ENCODE measurements around the gene LRRC3B. TPM values are rescaled to one million over a fixed set of nuclear protein-coding genes. Genes with fewer than 3 reads are reported as not detected.

LRRC3B gene
- total and polyA plus RNA-seq, 2 donors (not counting 3 experiments of a cell fraction or from before 2014, with no cell fraction given) = not detected

DNA sequence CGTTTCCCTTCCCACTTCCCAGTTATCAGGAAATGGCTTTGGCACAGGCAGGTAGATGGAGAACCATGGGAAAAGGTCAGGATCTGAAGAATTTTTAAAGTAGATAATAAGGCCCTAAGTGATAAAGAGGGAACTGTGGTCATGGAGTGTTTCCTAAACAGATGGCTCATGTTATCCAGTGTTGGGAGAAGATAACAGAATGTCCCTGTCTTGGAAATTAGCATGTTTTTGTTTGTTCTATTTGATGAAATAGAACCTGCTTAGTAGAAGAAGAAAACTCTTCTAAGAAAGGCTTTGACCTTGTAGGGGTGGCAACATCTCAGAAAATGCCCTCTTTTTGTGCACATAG is 8.8 kb downstream of the LRRC3B start:
- Histone ChIP-seq H3K9me1 (replicated peaks; ENCODE audit: control insufficient read depth, extremely low read depth, insufficient read depth, low read length) (no peaks in the 10 kb centered on the region), H3K4me3 (replicated peaks in 1 of 3; ENCODE audit: insufficient read depth in 1 of 3, low read depth in 1 of 3, low read length in 3 of 3) (no peak overlapping the region), H3K36me3 (ENCODE audit: control insufficient read depth in 2 of 2, extremely low read depth in 1 of 2, insufficient read depth in 2 of 2, low read length in 2 of 2) (no peaks in the 10 kb centered on the region), H3K79me2 (ENCODE audit: control insufficient read depth, insufficient read depth, low read length) (no peaks in the 10 kb centered on the region), H3K4me1 (ENCODE audit: control insufficient read depth, extremely low read depth, insufficient read depth, low read length) (no peaks in the 10 kb centered on the region), H3K27me3 (ENCODE audit: control insufficient read depth in 2 of 2, insufficient read depth in 2 of 2, low read length in 2 of 2) (no peaks in the 10 kb centered on the region), H3K4me2 (ENCODE audit: insufficient read depth, low read length) (no peak overlapping the region), H3K9me3 (replicated peaks; ENCODE audit: control insufficient read depth, insufficient read depth, low read length) (no peaks in the 10 kb centered on the region), H2AFZ (ENCODE audit: low read depth, low read length) (no peak overlapping the region), H4K20me1 (replicated peaks; ENCODE audit: control insufficient read depth, extremely low read depth, insufficient read depth, low read length) (no peaks in the 10 kb centered on the region), H3K9ac (replicated peaks; ENCODE audit: extremely low read depth, insufficient read depth, low read length) (no peak overlapping the region), H3K27ac (ENCODE audit: insufficient read depth, low read depth, low read length) (no peak overlapping the region)
- intact Hi-C loops (cut with micrococcal nuclease) = no loop called here
- CTCF ChIA-PET = no interaction called here
- no TSS peak for BruUV-seq (replicated peaks)
- no peak for FAIRE-seq
- POLR2A ChIA-PET = no interaction called here
- dilution Hi-C loops (cut with MboI; ENCODE audit: extremely low pct_ligation_motif_present, low sequenced_read_pairs) = no loop called here
- no peak for DNase-seq (ENCODE audit: low read depth, low spot score)
- TF ChIP-seq GATA2 (IDR thresholded peaks at IDR 0.05; ENCODE audit: insufficient read depth, insufficient read length, low read depth, low read length) = no peak
- TF ChIP-seq JUN (IDR thresholded peaks at IDR 0.05; ENCODE audit: borderline replicate concordance, insufficient read depth, insufficient read length, low read depth) = no peak
- no peak for TF ChIP-seq MYC (IDR thresholded peaks at IDR 0.05; ENCODE audit: low read depth, low read length)
- TF ChIP-seq POLR2A (IDR thresholded peaks at IDR 0.05; ENCODE audit: low read depth, low read length) = no peak
- no peak for TF ChIP-seq POLR2AphosphoS5 (IDR thresholded peaks at IDR 0.05; ENCODE audit: insufficient read depth, low read depth, low read length)
- TF ChIP-seq EZH2 (IDR thresholded peaks at IDR 0.05; ENCODE audit: borderline replicate concordance, low read depth, low read length, severe bottlenecking) = no peak
- no peak for TF ChIP-seq CTCF (IDR thresholded peaks at IDR 0.05; ENCODE audit: extremely low read depth in 1 of 2, insufficient read depth in 1 of 2, low read depth in 1 of 2, low read length in 2 of 2)
- TF ChIP-seq FOS (IDR thresholded peaks at IDR 0.05; ENCODE audit: borderline replicate concordance, insufficient read depth, low read length) = no peak
- no peak for TF ChIP-seq MAX (IDR thresholded peaks at IDR 0.05; ENCODE audit: insufficient read depth, insufficient read length)

All from endothelial cell of umbilical vein (primary cell).